Lower leg skin (tissue), 4 donors: ENCODE results near the gene GRIN3A. TPM values are rescaled to one million over a fixed set of nuclear protein-coding genes. Genes with fewer than 3 reads are reported as not detected.
A peak's percentile ranks its signal among the peaks of the same experiment; 100 is the strongest.

ENCODE experiments used
- DNase-seq, 2 donors: peaks; one replicate each; pipeline ENCODE4 v3.0.0-alpha.2; 2019; ENCODE audit warnings: low spot score in 2 of 2
- H3K4me3 ChIP-seq: fragments of 200-600 bp; sonication (generic); 2 replicates; pipeline ENCODE4 v1.5.1; 2017; ENCODE audit warnings: mild to moderate bottlenecking, low read depth; ENCODE audit not compliant: poor library complexity, severe bottlenecking
- POLR2A ChIP-seq, 2 donors: fragments of 450-650 bp; IDR thresholded peaks; one replicate each; pipeline ENCODE4 v1.6.1; 2016 to 2017; ENCODE audit warnings: antibody characterized with exemption in 2 of 2, mild to moderate bottlenecking in 1 of 2, moderate library complexity in 1 of 2
- WGBS, 2 donors: methylation state at CpG; one replicate each; pipeline ENCODE4 v1.1.5; 2018; 5-methylcytosine and 5-hydroxymethylcytosine counted together
- intact Hi-C: fragments of 100-400 bp; cut with DNase I; formaldehyde crosslinking; loops from one replicate; pipeline ENCODE4 v1.15.0; 2023; ENCODE audit warnings: low total_unique reads
- total RNA-seq, 4 donors: library from RNA; depleted of rRNA; stranded (reverse); fragments of >200 nt; gene quantifications; one replicate each; pipeline ENCODE4 v1.1.0, GENCODE V29; 2016
- TF ChIP-seq, protein P1 (sequence below), 3 donors: fragments of 450-650 bp; IDR thresholded peaks; one replicate each; pipeline ENCODE4 v1.5.1; 2016; ENCODE audit warnings: antibody characterized with exemption in 3 of 3, mild to moderate bottlenecking in 3 of 3, moderate library complexity in 2 of 3

Gene GRIN3A
- not detected for total RNA-seq

DNA sequence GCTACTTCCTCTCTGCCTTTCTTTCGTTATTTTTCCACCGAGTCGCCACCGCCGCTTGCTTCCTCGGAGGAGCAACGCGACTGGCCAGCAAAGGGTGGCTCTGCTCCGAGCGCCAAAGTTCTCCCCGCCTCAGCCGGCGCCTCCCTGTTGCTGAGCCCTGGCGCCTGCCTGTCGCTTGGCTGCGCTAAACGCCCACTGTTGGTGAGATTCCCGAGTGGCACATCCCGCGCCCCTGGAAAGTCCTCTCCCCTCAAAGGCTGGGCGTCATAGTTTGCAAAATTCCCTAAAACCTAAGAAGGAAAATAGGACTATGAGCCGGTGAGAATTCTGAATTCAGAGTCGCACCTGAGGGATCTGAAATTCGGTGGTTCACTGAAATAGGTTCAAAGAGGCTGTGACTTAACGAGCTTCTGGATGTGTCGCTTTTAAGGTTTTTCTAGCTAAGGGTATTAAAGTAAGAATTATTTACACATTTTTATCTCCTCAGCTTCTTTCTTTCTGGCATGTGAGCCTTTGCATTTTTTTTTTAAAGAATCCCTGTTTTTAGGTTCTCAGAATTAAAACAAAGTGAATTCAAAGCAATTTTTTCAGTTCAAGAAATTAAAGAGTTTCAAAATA is at the start of gene GRIN3A:
TSS of gene GRIN3A (minus strand) at position 82 of the 618 bp plus-strand sequence. CDS start 668 bp downstream, outside the sequence.
- no peak for TF ChIP-seq POLR2A (IDR thresholded peaks at IDR 0.05)
- TF ChIP-seq, protein P1, sequence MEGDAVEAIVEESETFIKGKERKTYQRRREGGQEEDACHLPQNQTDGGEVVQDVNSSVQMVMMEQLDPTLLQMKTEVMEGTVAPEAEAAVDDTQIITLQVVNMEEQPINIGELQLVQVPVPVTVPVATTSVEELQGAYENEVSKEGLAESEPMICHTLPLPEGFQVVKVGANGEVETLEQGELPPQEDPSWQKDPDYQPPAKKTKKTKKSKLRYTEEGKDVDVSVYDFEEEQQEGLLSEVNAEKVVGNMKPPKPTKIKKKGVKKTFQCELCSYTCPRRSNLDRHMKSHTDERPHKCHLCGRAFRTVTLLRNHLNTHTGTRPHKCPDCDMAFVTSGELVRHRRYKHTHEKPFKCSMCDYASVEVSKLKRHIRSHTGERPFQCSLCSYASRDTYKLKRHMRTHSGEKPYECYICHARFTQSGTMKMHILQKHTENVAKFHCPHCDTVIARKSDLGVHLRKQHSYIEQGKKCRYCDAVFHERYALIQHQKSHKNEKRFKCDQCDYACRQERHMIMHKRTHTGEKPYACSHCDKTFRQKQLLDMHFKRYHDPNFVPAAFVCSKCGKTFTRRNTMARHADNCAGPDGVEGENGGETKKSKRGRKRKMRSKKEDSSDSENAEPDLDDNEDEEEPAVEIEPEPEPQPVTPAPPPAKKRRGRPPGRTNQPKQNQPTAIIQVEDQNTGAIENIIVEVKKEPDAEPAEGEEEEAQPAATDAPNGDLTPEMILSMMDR (IDR thresholded peaks at IDR 0.05): no peak
- DNase-seq: no peak
- 1 to 2% methylated on average over 22 to 26 of the region's 26 CpGs for WGBS, 2 donors
- intact Hi-C loops: no loop called here
- peak within 1 kb of the TSS; percentile 4 for H3K4me3 ChIP-seq

DNA sequence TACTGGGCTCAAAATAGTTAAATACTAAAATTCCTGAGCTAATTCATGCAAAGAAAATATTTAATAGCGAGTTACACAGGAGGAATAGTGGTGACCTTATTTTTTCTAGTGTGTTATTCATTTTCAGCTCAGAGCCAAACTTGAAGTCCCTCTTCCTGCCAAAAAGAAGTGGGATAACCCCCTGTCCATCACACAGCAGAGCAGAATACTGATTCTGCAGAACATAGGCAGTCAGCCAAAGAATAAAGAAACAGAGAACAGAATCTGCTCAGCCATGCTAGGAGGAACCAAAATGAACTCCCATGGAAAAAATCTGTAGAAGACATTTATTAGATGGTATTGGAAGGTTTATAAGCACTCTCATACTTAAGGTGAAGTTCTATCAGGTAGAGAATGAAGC is 49.4 kb upstream of the GRIN3A start:
- WGBS, 2 donors: 3 to 12% methylated on average over 1 of the region's 1 CpG
- intact Hi-C loops: no loop called here
- no peak for DNase-seq
- H3K4me3 ChIP-seq: no peak overlapping the region
- TF ChIP-seq, protein P1 (IDR thresholded peaks at IDR 0.05): no peak
- no peak for TF ChIP-seq POLR2A (IDR thresholded peaks at IDR 0.05)

DNA sequence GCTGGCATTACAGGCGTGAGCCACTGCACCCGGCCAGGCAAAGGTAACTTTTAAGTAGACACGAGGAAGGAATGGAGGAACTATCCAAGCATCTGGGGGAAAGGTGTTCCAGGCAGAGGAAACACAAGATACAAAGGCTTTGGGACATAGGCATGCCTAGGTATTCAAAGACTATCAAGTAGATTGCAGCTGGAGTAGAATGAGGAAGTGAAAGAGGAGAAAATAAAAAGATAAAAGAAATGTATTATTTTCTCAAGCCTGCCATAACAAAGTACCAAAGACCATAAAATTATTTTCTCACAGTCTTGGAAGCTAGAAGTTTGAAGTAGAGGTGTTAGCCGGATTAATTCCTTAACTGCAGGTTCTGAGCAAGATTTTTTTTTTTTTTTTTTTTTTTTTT is 39.9 kb upstream of the GRIN3A start:
- TF ChIP-seq POLR2A (IDR thresholded peaks at IDR 0.05): no peak
- TF ChIP-seq, protein P1 (IDR thresholded peaks at IDR 0.05): no peak
- no peak overlapping the region for H3K4me3 ChIP-seq
- no peak for DNase-seq
- intact Hi-C loops: no loop called here
- WGBS, 2 donors: 84 to 89% methylated on average over 4 of the region's 4 CpGs

DNA sequence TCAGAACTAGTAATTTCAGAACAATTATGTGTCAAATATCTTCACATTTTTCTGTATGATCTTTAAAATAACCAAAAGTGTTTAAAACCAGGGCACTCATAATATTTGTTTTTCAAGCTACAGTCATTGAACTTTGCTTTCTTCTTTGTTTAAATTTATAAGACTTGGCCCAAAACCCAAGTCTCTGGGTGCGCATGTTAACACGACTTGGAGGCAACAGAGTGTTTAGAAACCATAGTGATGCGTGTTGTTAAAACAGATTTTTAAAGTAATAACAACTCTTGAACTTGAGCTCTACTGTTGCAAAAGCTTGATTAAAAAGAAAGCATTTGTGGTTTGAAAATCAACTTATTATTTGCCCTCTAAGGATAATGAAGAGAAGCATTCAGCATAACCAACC is 26.0 kb upstream of the GRIN3A start:
- 56% methylated on average over 3 of the region's 3 CpGs for WGBS, 2 donors
- intact Hi-C loops: no loop called here
- no peak for DNase-seq
- no peak overlapping the region for H3K4me3 ChIP-seq
- TF ChIP-seq, protein P1 (IDR thresholded peaks at IDR 0.05): no peak
- TF ChIP-seq POLR2A (IDR thresholded peaks at IDR 0.05): no peak

DNA sequence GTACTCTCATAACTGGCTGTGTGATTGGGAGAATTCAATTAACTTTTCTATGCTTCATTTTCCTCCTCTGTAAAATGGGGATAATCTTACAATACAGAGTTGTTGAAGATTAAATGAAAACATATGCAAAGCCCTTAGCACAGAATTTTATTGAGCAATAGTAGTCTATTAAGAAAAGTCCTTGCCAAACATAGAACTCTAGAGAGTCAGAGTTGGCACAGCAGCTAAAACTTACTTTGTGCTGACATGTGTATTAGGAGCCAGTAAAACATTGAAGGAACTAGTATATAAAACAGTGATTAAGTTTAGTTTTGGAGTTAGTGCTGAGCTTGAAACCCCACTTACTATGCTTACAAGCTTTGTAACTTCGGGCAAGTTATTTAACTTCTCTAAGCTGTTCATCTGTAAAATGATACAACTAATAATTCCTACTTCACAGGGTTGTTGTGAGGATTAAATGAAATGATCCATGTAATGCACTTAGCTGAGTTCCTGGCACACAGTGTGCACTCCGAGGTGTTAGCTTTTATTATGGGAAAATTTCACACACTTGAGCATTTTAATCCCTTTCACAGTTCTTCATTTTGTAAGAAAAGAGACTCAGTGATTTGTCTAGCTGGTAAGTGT is 20.0 kb upstream of the GRIN3A start:
- no peak for TF ChIP-seq POLR2A (IDR thresholded peaks at IDR 0.05)
- TF ChIP-seq, protein P1 (IDR thresholded peaks at IDR 0.05): no peak
- WGBS, 2 donors: 39 to 45% methylated on average over 2 of the region's 2 CpGs

More for the DNA sequence above, 20.0 kb upstream of the GRIN3A start:
- no peak overlapping the region for H3K4me3 ChIP-seq
- intact Hi-C loops: no loop called here
- no peak for DNase-seq
